ENCODE results near the gene ALDH1L1. TPM values are rescaled to one million over a fixed set of nuclear protein-coding genes. Genes with fewer than 3 reads are reported as not detected.

Gene ALDH1L1
- total and polyA plus RNA-seq, 2 of the 13 experiments (the other 11 are each of a cell fraction or from before 2014, with no cell fraction given), result 11.2 to 28.7 TPM

GRCh38 chr3:126208182-126208581 is 27.8 kb upstream of the ALDH1L1 start:
- no peak overlapping the region for H3K4me2 ChIP-seq (ENCODE audit: low read depth, low read length)
- FAIRE-seq (no peak), ATAC-seq (no peak), DNase-seq (ENCODE audit: low spot score) (no peak)
- TF ChIP-seq ZFAT (CRISPR knock-in tag; conservative IDR thresholded peaks at IDR 0.05), result no peak
- no peak for TF ChIP-seq SNAI1 (CRISPR knock-in tag; IDR thresholded peaks at IDR 0.05; ENCODE audit: borderline replicate concordance)
- TF ChIP-seq ZBTB20 (CRISPR knock-in tag; IDR thresholded peaks at IDR 0.05; ENCODE audit: borderline replicate concordance, low read depth), result no peak
- no peak for TF ChIP-seq FOSL2 (CRISPR knock-in tag; IDR thresholded peaks at IDR 0.05)
- no peak for TF ChIP-seq IRF2 (CRISPR knock-in tag; IDR thresholded peaks at IDR 0.05)
- TF ChIP-seq, protein P1, sequence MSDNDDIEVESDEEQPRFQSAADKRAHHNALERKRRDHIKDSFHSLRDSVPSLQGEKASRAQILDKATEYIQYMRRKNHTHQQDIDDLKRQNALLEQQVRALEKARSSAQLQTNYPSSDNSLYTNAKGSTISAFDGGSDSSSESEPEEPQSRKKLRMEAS (IDR thresholded peaks at IDR 0.05), result no peak
- TF ChIP-seq XRCC5 (optimal IDR thresholded peaks at IDR 0.05; ENCODE audit: low read length), result no peak
- H3K79me2 ChIP-seq (ENCODE audit: insufficient read depth, low read length), result no peaks in the 10 kb centered on the region
- BruUV-seq (replicated peaks), result no TSS peak
- peaks cover 45% of the 10 kb centered on the region for H3K4me1 ChIP-seq (ENCODE audit: insufficient read depth, low read length)
- H3K27ac ChIP-seq (ENCODE audit: extremely low read length, insufficient read depth, low read length), result no peak overlapping the region
- no peaks in the 10 kb centered on the region for H3K36me3 ChIP-seq (replicated peaks in 1 of 2; ENCODE audit: control insufficient read depth in 1 of 2, insufficient read depth in 2 of 2, low read length in 2 of 2)
- ChIA-PET POLR2A (interaction anchor here (1.4 to 2.1 kb wide), 2 partner anchors 10 to 28 kb away, joined by 6 read pairs; partner anchors contain the start of gene ALDH1L1), CTCF (ENCODE audit: low intra/inter-chr PET ratio, low total read pairs) (no interaction called here)
- intact Hi-C loops (cut with micrococcal nuclease; ENCODE audit: unreplicated experiment) (loop anchor here (10.0 kb wide), 1 partner anchor 233 kb away; no protein-coding TSS in a partner anchor), in situ Hi-C loops (cut with HindIII; ENCODE audit: extremely low pct_ligation_motif_present, low pct_unique_long_range_greater_than_20kb) (no loop called here)
- H3K9ac ChIP-seq (ENCODE audit: insufficient read depth, low read depth, low read length), result no peak overlapping the region
- no peaks in the 10 kb centered on the region for H4K20me1 ChIP-seq (ENCODE audit: insufficient read depth, low read length)
- H3K4me3 ChIP-seq (replicated peaks in 1 of 3; ENCODE audit: insufficient read depth in 1 of 3, low read depth in 2 of 3, low read length in 3 of 3), result no peak overlapping the region
- H3K9me3 ChIP-seq (ENCODE audit: low read length), result no peaks in the 10 kb centered on the region
- H3K27me3 ChIP-seq (ENCODE audit: control insufficient read depth in 1 of 2, insufficient read depth in 2 of 2, low read length in 2 of 2), result peaks cover 2 to 13% of the 10 kb centered on the region in 2 experiments; a peak in 2 of 5 replicates
- H2AFZ ChIP-seq (ENCODE audit: low read length), result no peak overlapping the region
- 41% methylated on average over 2 of the region's 2 CpGs for WGBS (ENCODE audit: low lambda C conversion rate)

GRCh38 chr3:126207166-126207565 is 26.8 kb upstream of the ALDH1L1 start:
- Histone ChIP-seq H3K9me3 (ENCODE audit: low read length) (no peaks in the 10 kb centered on the region), H3K4me3 (replicated peaks in 1 of 3; ENCODE audit: insufficient read depth in 1 of 3, low read depth in 2 of 3, low read length in 3 of 3) (no peak overlapping the region), H3K27ac (ENCODE audit: extremely low read length, insufficient read depth, low read length) (no peak overlapping the region), H3K79me2 (ENCODE audit: insufficient read depth, low read length) (no peaks in the 10 kb centered on the region), H3K4me1 (ENCODE audit: insufficient read depth, low read length) (peaks cover 39% of the 10 kb centered on the region), H3K27me3 (ENCODE audit: control insufficient read depth in 1 of 2, insufficient read depth in 2 of 2, low read length in 2 of 2) (peaks cover 2 to 9% of the 10 kb centered on the region in 2 experiments; a peak in 2 of 5 replicates), H4K20me1 (ENCODE audit: insufficient read depth, low read length) (no peaks in the 10 kb centered on the region), H3K9ac (ENCODE audit: insufficient read depth, low read depth, low read length) (no peak overlapping the region), H3K36me3 (replicated peaks in 1 of 2; ENCODE audit: control insufficient read depth in 1 of 2, insufficient read depth in 2 of 2, low read length in 2 of 2) (no peaks in the 10 kb centered on the region), H3K4me2 (ENCODE audit: low read depth, low read length) (no peak overlapping the region), H2AFZ (ENCODE audit: low read length) (no peak overlapping the region)
- intact Hi-C loops (cut with micrococcal nuclease; ENCODE audit: unreplicated experiment) (loop anchor here (10.0 kb wide), 1 partner anchor 232 kb away; no protein-coding TSS in a partner anchor), in situ Hi-C loops (cut with HindIII; ENCODE audit: extremely low pct_ligation_motif_present, low pct_unique_long_range_greater_than_20kb) (no loop called here)
- POLR2A ChIA-PET, result interaction anchor here (2.1 kb wide), 1 partner anchor 9 kb away, joined by 6 read pairs; no protein-coding TSS in a partner anchor
- DNase-seq (ENCODE audit: low spot score), result no peak
- FAIRE-seq, result no peak
- no TSS peak for BruUV-seq (replicated peaks)
- CTCF ChIA-PET (ENCODE audit: low intra/inter-chr PET ratio, low total read pairs), result no interaction called here
- TF ChIP-seq MXI1 (IDR thresholded peaks at IDR 0.05; ENCODE audit: borderline replicate concordance, low read depth, low read length), result no peak
- TF ChIP-seq ZBTB20 (CRISPR knock-in tag; IDR thresholded peaks at IDR 0.05; ENCODE audit: borderline replicate concordance, low read depth), result no peak
- no peak for TF ChIP-seq MAFG (CRISPR knock-in tag; IDR thresholded peaks at IDR 0.05)
- no peak for TF ChIP-seq CEBPG (CRISPR knock-in tag; IDR thresholded peaks at IDR 0.05)
- 75% methylated on average over 5 of the region's 5 CpGs for WGBS (ENCODE audit: low lambda C conversion rate)
- no peak for ATAC-seq

Data from HepG2 (cell line).